Measurements from ENCODE around the gene SQSTM1.
A peak's percentile ranks its signal among the peaks of the same experiment; 100 is the strongest.

Gene SQSTM1

DNA sequence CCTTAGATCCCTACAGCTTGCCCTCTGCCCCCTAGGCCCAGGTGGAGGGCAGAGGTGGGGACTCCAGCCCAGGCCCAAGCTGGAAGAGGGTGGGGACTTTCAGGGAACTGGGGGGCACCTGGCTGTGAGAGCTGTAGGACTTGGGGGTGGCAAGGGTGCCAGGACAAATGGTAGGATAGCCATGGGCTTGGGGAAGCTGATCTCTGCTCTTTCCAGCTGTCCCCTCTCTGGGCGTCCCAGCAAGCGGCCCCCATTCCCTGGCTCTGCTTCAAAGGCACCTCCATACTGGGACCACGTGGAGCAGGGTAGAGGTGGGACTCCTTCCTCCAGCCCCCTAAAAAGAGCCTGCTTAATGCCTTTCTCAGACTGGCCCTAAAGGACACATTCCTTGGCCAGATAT is 26.5 kb upstream of the SQSTM1 start:
- H3K4me1 ChIP-seq (ENCODE audit: control insufficient read depth, insufficient read depth, low read length, poor library complexity, severe bottlenecking): peaks cover 29% of the 10 kb centered on the region
- H3K27me3 ChIP-seq (replicated peaks; ENCODE audit: control insufficient read depth, insufficient read depth, low read length, poor library complexity, severe bottlenecking): no peaks in the 10 kb centered on the region
- H3K9me3 ChIP-seq (ENCODE audit: control insufficient read depth, low read length): no peaks in the 10 kb centered on the region
- H3K27ac ChIP-seq (ENCODE audit: insufficient read depth, low read length, poor library complexity, severe bottlenecking): peak overlapping the region; percentile 59
- DNase-seq: no peak
- H3K36me3 ChIP-seq (ENCODE audit: control insufficient read depth, insufficient read depth, low read length): peaks cover 14% of the 10 kb centered on the region
- peak overlapping the region; percentile 11 for H3K4me3 ChIP-seq (ENCODE audit: insufficient read depth, low read depth, low read length, poor library complexity, severe bottlenecking)

DNA sequence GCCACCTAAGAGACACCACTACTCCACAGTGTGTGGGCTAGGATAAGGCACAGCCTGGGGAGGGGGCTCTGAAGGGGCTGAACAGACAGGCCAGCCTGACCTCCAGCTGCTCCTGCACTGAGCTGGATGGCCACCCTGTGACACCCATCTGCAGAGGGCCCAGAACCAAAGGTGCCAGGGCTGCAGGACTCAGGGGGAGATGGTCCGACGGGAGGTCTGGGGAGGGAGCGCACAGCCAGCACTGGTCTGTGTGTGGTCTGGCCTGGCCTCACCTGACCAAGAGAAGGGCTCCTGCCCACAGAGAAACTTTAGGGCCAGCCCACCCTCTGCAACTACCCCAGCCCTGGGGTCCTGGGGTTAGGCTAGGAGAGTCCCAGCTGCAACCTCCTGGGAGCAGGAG is 26.1 kb upstream of the SQSTM1 start:
- Histone ChIP-seq H3K27me3 (replicated peaks; ENCODE audit: control insufficient read depth, insufficient read depth, low read length, poor library complexity, severe bottlenecking) (no peaks in the 10 kb centered on the region), H3K36me3 (ENCODE audit: control insufficient read depth, insufficient read depth, low read length) (peaks cover 18% of the 10 kb centered on the region), H3K27ac (ENCODE audit: insufficient read depth, low read length, poor library complexity, severe bottlenecking) (peak overlapping the region; percentile 12), H3K9me3 (ENCODE audit: control insufficient read depth, low read length) (no peaks in the 10 kb centered on the region), H3K4me1 (ENCODE audit: control insufficient read depth, insufficient read depth, low read length, poor library complexity, severe bottlenecking) (peaks cover 29% of the 10 kb centered on the region), H3K4me3 (ENCODE audit: insufficient read depth, low read depth, low read length, poor library complexity, severe bottlenecking) (peak overlapping the region; percentile 11)
- DNase-seq: no peak

GRCh38 chr5:179795049-179795862 is 25.4 kb upstream of the SQSTM1 start:
- DNase-seq: no peak
- H3K36me3 ChIP-seq (ENCODE audit: control insufficient read depth, insufficient read depth, low read length): peaks cover 23% of the 10 kb centered on the region
- no peaks in the 10 kb centered on the region for H3K9me3 ChIP-seq (ENCODE audit: control insufficient read depth, low read length)
- H3K27ac ChIP-seq (ENCODE audit: insufficient read depth, low read length, poor library complexity, severe bottlenecking): peak overlapping the region; percentile 60
- no peaks in the 10 kb centered on the region for H3K27me3 ChIP-seq (replicated peaks; ENCODE audit: control insufficient read depth, insufficient read depth, low read length, poor library complexity, severe bottlenecking)
- peak overlapping the region; percentile 67 for H3K4me3 ChIP-seq (ENCODE audit: insufficient read depth, low read depth, low read length, poor library complexity, severe bottlenecking)
- H3K4me1 ChIP-seq (ENCODE audit: control insufficient read depth, insufficient read depth, low read length, poor library complexity, severe bottlenecking): peaks cover 29% of the 10 kb centered on the region

GRCh38 chr5:179795863-179796833 is 24.6 kb upstream of the SQSTM1 start:
- peak overlapping the region; percentile 60 for H3K27ac ChIP-seq (ENCODE audit: insufficient read depth, low read length, poor library complexity, severe bottlenecking)
- peaks cover 23% of the 10 kb centered on the region for H3K36me3 ChIP-seq (ENCODE audit: control insufficient read depth, insufficient read depth, low read length)
- no peaks in the 10 kb centered on the region for H3K9me3 ChIP-seq (ENCODE audit: control insufficient read depth, low read length)
- H3K27me3 ChIP-seq (replicated peaks; ENCODE audit: control insufficient read depth, insufficient read depth, low read length, poor library complexity, severe bottlenecking): no peaks in the 10 kb centered on the region
- peak; percentile 52 to 61 (median 58) for DNase-seq
- H3K4me1 ChIP-seq (ENCODE audit: control insufficient read depth, insufficient read depth, low read length, poor library complexity, severe bottlenecking): peaks cover 29% of the 10 kb centered on the region
- peak overlapping the region; percentile 67 for H3K4me3 ChIP-seq (ENCODE audit: insufficient read depth, low read depth, low read length, poor library complexity, severe bottlenecking)

DNA sequence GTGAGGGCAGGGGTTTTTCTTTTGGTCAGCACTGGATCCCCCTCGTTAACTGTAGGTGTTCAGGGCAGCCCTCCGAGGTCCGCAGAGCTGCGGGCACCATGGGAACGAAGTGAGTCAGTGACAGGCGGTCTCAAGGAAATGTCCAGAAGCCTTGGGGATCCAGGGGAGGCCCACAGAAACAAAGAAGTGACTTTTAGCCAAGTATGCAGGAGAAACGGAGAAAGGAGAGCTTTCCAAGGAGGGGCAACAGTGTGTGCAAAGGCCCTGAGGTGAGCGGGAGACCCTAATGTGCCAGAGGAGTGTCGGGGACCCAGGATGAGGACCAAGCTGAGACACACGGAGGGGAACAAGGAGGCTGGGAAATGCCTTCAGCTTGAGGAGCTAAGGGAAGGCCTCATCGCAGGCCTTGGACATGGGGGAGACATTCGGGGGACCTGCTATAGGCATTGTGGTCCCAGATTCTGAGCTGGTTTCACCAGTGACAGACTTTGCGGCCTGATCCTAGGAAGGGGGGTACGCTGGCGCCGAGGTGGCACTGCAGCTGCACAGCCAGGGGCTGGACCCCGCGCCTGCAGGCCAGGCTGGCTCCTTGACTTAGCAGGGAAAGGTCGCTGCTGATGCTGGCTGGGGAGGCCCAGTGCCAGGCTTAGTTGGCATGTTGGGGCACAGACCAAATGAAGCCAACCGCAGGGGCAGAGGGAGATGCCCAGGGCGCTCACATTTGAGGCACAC is 23.7 kb upstream of the SQSTM1 start:
- H3K4me3 ChIP-seq (ENCODE audit: insufficient read depth, low read depth, low read length, poor library complexity, severe bottlenecking): no peak overlapping the region
- H3K27ac ChIP-seq (ENCODE audit: insufficient read depth, low read length, poor library complexity, severe bottlenecking): no peak overlapping the region
- peaks cover 32% of the 10 kb centered on the region for H3K4me1 ChIP-seq (ENCODE audit: control insufficient read depth, insufficient read depth, low read length, poor library complexity, severe bottlenecking)
- H3K9me3 ChIP-seq (ENCODE audit: control insufficient read depth, low read length): no peaks in the 10 kb centered on the region
- H3K27me3 ChIP-seq (replicated peaks; ENCODE audit: control insufficient read depth, insufficient read depth, low read length, poor library complexity, severe bottlenecking): no peaks in the 10 kb centered on the region
- peaks cover 23% of the 10 kb centered on the region for H3K36me3 ChIP-seq (ENCODE audit: control insufficient read depth, insufficient read depth, low read length)
- no peak for DNase-seq

DNA sequence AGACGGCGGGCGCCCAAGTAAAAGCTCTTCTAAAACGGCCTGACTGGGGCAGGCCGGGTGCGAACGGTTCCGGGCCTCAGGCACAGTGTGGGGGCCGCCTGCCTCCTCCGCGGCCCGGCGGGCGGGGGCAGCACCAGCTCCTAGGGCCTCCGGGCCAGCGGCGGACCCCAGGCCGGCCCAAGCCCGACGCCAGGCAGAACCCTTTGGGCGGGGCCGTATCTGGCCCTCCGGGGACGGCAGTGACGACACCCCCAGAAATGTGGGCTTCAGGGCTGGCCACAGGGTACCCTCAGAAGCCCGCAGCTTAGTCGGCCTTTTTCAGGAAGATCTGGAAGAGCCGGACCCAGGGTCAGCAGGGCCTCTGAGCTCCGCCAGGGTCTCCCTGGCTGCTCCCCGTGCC is 23.0 kb upstream of the SQSTM1 start:
- Histone ChIP-seq H3K36me3 (ENCODE audit: control insufficient read depth, insufficient read depth, low read length) (peaks cover 23% of the 10 kb centered on the region), H3K9me3 (ENCODE audit: control insufficient read depth, low read length) (no peaks in the 10 kb centered on the region), H3K27ac (ENCODE audit: insufficient read depth, low read length, poor library complexity, severe bottlenecking) (no peak overlapping the region), H3K27me3 (replicated peaks; ENCODE audit: control insufficient read depth, insufficient read depth, low read length, poor library complexity, severe bottlenecking) (no peaks in the 10 kb centered on the region), H3K4me3 (ENCODE audit: insufficient read depth, low read depth, low read length, poor library complexity, severe bottlenecking) (no peak overlapping the region), H3K4me1 (ENCODE audit: control insufficient read depth, insufficient read depth, low read length, poor library complexity, severe bottlenecking) (peaks cover 33% of the 10 kb centered on the region)
- DNase-seq: no peak

DNA sequence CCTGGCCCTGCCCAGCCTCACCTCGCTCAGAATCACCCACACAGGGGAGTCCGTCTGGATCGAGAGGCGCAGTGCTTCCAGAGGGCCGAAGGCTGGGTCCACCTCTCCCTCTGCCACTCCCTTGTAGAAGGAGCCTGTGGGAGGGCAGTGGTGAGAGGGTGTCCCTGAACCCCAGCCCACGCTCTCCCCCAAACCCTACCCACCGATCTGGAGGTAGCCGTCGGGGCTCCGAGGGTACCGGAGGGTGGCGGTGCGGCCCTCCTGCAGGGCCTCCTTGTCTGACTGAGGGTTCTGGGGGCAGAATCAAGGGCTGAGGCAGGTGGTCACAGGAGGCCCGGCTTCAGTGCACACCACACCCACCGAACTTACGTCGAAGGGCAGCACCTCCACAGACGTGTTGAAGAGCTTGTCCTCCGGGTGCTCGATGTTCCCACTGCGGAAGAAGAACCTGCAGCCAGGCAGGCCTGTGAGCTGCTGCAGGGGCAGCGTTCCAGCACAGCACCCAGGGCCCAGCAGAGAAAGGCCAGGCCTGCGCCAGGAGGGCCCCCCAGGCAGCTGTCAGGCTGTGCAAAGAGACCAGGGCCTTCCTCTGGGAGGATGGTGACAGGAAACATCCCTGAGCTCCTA is 22.4 kb upstream of the SQSTM1 start:
- Histone ChIP-seq H3K27ac (ENCODE audit: insufficient read depth, low read length, poor library complexity, severe bottlenecking) (no peak overlapping the region), H3K27me3 (replicated peaks; ENCODE audit: control insufficient read depth, insufficient read depth, low read length, poor library complexity, severe bottlenecking) (no peaks in the 10 kb centered on the region), H3K36me3 (ENCODE audit: control insufficient read depth, insufficient read depth, low read length) (peaks cover 23% of the 10 kb centered on the region), H3K4me1 (ENCODE audit: control insufficient read depth, insufficient read depth, low read length, poor library complexity, severe bottlenecking) (peaks cover 36% of the 10 kb centered on the region), H3K9me3 (ENCODE audit: control insufficient read depth, low read length) (no peaks in the 10 kb centered on the region), H3K4me3 (ENCODE audit: insufficient read depth, low read depth, low read length, poor library complexity, severe bottlenecking) (no peak overlapping the region)
- DNase-seq: no peak

DNA sequence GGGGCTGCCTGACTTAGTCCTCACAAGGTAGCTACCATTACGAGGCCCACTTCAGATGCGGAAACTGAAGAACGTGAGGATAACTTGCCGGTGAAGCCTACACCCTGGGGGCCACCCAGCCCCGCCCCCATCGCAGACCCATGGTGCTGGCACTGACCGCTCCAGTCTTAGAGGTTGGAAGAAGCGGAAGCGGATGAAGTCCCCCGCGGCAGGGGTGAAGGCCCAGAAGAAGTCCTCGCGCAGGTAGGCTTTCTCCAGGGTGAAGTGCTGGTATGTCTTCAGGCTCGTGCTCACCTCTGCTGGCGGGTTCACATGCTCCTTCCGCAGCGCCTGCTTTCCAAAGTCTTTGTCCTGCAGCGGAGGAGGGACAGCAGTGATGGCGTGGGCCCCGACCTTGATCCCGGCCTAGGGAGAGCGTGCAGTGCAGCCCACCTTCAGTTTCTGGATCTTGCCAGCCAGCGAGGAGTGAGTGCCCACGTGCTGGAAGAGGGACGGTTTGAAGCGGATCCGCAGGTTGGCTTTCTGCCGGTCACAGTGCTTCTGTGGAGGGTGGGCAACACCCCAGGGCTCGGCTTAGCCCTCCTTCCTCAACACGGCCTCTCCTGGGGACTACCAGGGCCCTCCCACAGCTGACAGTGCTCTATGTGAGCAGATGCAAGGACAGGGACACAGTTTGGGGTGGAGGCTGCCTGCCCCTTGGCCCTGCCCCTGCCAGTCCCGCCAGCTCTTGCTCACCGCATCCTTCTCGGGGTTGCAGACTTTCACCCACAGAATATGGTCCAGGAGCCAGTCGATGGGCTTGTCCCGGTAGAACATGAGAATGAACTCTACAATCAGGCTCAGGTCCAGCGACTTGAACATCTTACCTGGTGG is 21.7 kb upstream of the SQSTM1 start:
- no peak overlapping the region for H3K27ac ChIP-seq (ENCODE audit: insufficient read depth, low read length, poor library complexity, severe bottlenecking)
- H3K27me3 ChIP-seq (replicated peaks; ENCODE audit: control insufficient read depth, insufficient read depth, low read length, poor library complexity, severe bottlenecking): no peaks in the 10 kb centered on the region
- H3K4me3 ChIP-seq (ENCODE audit: insufficient read depth, low read depth, low read length, poor library complexity, severe bottlenecking): no peak overlapping the region
- H3K4me1 ChIP-seq (ENCODE audit: control insufficient read depth, insufficient read depth, low read length, poor library complexity, severe bottlenecking): peaks cover 36% of the 10 kb centered on the region
- H3K9me3 ChIP-seq (ENCODE audit: control insufficient read depth, low read length): no peaks in the 10 kb centered on the region
- H3K36me3 ChIP-seq (ENCODE audit: control insufficient read depth, insufficient read depth, low read length): peaks cover 23% of the 10 kb centered on the region
- DNase-seq: no peak

DNA sequence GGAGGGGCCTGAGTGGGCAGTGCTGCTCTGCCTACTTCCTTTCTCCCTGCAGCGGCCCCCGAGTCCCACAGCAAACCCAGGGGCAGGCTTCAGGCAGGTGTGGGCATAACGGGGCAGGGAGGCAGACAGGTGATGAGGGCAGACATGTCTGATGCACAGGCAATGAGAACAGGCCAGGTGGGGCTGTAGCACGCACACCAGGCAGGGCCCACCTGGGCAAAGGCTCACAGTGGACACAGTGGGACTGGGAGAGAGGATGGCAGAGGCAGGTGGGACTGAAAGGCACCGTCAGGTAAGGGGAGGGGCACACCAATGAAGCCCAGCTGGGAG is 21.1 kb upstream of the SQSTM1 start:
- Histone ChIP-seq H3K9me3 (ENCODE audit: control insufficient read depth, low read length) (no peaks in the 10 kb centered on the region), H3K36me3 (ENCODE audit: control insufficient read depth, insufficient read depth, low read length) (peaks cover 23% of the 10 kb centered on the region), H3K4me3 (ENCODE audit: insufficient read depth, low read depth, low read length, poor library complexity, severe bottlenecking) (no peak overlapping the region), H3K27ac (ENCODE audit: insufficient read depth, low read length, poor library complexity, severe bottlenecking) (no peak overlapping the region), H3K4me1 (ENCODE audit: control insufficient read depth, insufficient read depth, low read length, poor library complexity, severe bottlenecking) (peaks cover 36% of the 10 kb centered on the region), H3K27me3 (replicated peaks; ENCODE audit: control insufficient read depth, insufficient read depth, low read length, poor library complexity, severe bottlenecking) (no peaks in the 10 kb centered on the region)
- DNase-seq: no peak
